Vagina (tissue), 2 donors: ENCODE results near the gene PGAM1.

Experiments
- POLR2A ChIP-seq, 2 donors: fragments of 450-650 bp; IDR thresholded peaks; one replicate each; pipeline ENCODE4 v1.6.1; 2017; ENCODE audit warnings: antibody characterized with exemption in 2 of 2, mild to moderate bottlenecking in 2 of 2, moderate library complexity in 2 of 2
- POLR2AphosphoS5 ChIP-seq, 2 donors: sonication (generic); formaldehyde crosslinking; IDR thresholded peaks; one replicate each; pipeline ENCODE4 v1.9.0; 2017; ENCODE audit warnings: antibody characterized with exemption in 2 of 2, mild to moderate bottlenecking in 2 of 2, low read depth in 1 of 2; ENCODE audit not compliant: insufficient read depth in 1 of 2
- TF ChIP-seq, protein P1 (sequence below), 3 experiments: fragments of 450-650 bp in 2 of 3; fragments of 200-600 bp in 1 of 3; sonication (generic) in 1 of 3; IDR thresholded peaks; one replicate each; pipeline ENCODE4 v1.5.1; 2017 to 2019; ENCODE audit warnings: antibody characterized with exemption in 3 of 3, mild to moderate bottlenecking in 2 of 3, moderate library complexity in 2 of 3

DNA sequence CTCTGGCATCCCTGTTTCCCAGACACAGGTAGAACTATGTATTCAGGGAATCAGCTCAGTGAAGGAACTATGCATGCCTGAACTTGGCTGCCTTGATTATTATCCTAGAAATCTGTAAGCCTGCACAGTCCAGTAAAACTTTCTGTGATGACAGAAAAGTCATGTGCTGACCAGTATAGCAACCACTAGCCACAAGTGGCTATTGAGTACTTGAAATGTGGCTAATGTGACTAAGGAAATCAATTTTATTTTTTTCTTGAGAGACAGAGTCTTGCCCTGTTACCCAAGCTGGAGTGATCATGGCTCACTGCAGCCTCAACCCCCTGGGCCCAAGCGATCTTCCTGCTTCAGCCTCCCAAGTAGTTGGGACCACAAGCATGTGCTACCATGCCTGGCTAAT lies 16.3 kb downstream of the PGAM1 start:
- TF ChIP-seq, protein P1, sequence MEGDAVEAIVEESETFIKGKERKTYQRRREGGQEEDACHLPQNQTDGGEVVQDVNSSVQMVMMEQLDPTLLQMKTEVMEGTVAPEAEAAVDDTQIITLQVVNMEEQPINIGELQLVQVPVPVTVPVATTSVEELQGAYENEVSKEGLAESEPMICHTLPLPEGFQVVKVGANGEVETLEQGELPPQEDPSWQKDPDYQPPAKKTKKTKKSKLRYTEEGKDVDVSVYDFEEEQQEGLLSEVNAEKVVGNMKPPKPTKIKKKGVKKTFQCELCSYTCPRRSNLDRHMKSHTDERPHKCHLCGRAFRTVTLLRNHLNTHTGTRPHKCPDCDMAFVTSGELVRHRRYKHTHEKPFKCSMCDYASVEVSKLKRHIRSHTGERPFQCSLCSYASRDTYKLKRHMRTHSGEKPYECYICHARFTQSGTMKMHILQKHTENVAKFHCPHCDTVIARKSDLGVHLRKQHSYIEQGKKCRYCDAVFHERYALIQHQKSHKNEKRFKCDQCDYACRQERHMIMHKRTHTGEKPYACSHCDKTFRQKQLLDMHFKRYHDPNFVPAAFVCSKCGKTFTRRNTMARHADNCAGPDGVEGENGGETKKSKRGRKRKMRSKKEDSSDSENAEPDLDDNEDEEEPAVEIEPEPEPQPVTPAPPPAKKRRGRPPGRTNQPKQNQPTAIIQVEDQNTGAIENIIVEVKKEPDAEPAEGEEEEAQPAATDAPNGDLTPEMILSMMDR (IDR thresholded peaks at IDR 0.05), result no peak
- TF ChIP-seq POLR2AphosphoS5 (IDR thresholded peaks at IDR 0.05; ENCODE audit: insufficient read depth in 1 of 2, low read depth in 1 of 2), result no peak
- no peak for TF ChIP-seq POLR2A (IDR thresholded peaks at IDR 0.05)
